CD4-positive, alpha-beta memory T cell (primary cell): ENCODE data around the gene PSAPL1. TPM values are rescaled to one million over a fixed set of nuclear protein-coding genes. Genes with fewer than 3 reads are reported as not detected.

Source experiments
- CTCF ChIA-PET: fragments of 350-600 bp; sonication (Branson Sonifier 250); formaldehyde crosslinking; loops from one replicate; lab custom pipeline; 2021; ENCODE audit warnings: inconsistent platforms; ENCODE audit not compliant: partially characterized antibody; lab: Charles Lee
- POLR2A ChIA-PET: fragments of 350-600 bp; sonication (Branson Sonifier 250); formaldehyde crosslinking; loops from one replicate; lab custom pipeline; 2021; ENCODE audit not compliant: partially characterized antibody; lab: Charles Lee
- DNase-seq, 5 donors: peaks; one replicate each; pipeline versions ENCODE4 v3.0.0 to v3.0.0-alpha.2; 2020 to 2022; ENCODE audit warnings: mixed read lengths in 1 of 5
- H3K27ac ChIP-seq: one replicate; pipeline ENCODE4 v1.7.0; 2013; ENCODE audit warnings: low read depth, low read length
- H3K27me3 ChIP-seq: 2 replicates; pipeline ENCODE4 v1.7.0; 2013; ENCODE audit warnings: mild to moderate bottlenecking, low read length, moderate library complexity; ENCODE audit not compliant: insufficient read depth
- H3K36me3 ChIP-seq: 2 replicates; pipeline ENCODE4 v1.7.0; 2013; ENCODE audit warnings: mild to moderate bottlenecking, low read length, moderate library complexity; ENCODE audit not compliant: insufficient read depth
- H3K4me1 ChIP-seq: 2 replicates; pipeline ENCODE4 v1.7.0; 2013; ENCODE audit warnings: mild to moderate bottlenecking, low read length, moderate library complexity; ENCODE audit not compliant: insufficient read depth
- H3K4me3 ChIP-seq, 2 donors: one replicate each; pipeline ENCODE4 v1.7.0; 2013; ENCODE audit warnings: low read length in 2 of 2, mild to moderate bottlenecking in 1 of 2
- H3K9me3 ChIP-seq, 2 donors: one replicate each; pipeline ENCODE4 v1.7.0; 2013; ENCODE audit warnings: low read length in 2 of 2, control low read depth in 1 of 2; ENCODE audit not compliant: control insufficient read depth in 1 of 2
- H3K27ac Mint-ChIP-seq, 7 donors: one replicate each; pipeline ENCODE4 v1.8.0; 2020 to 2021; ENCODE audit warnings: mixed read lengths in 7 of 7, mild to moderate bottlenecking in 6 of 7, inconsistent platforms in 3 of 7, moderate library complexity in 3 of 7
- H3K27me3 Mint-ChIP-seq, 2 donors: one replicate each; pipeline ENCODE4 v1.8.0; 2020 to 2021; ENCODE audit warnings: mixed read lengths in 2 of 2
- H3K36me3 Mint-ChIP-seq, 2 donors: one replicate each; pipeline ENCODE4 v1.8.0; 2020 to 2021; ENCODE audit warnings: mixed read lengths in 2 of 2, inconsistent platforms in 1 of 2, mild to moderate bottlenecking in 1 of 2
- H3K4me1 Mint-ChIP-seq, 4 donors: one replicate each; pipeline ENCODE4 v1.8.0; 2020 to 2021; ENCODE audit warnings: mixed read lengths in 4 of 4, mild to moderate bottlenecking in 1 of 4
- H3K4me3 Mint-ChIP-seq, 8 donors: one replicate each; pipeline ENCODE4 v1.8.0; 2020 to 2021; ENCODE audit warnings: mixed read lengths in 8 of 8, mild to moderate bottlenecking in 7 of 8, moderate library complexity in 6 of 8, inconsistent platforms in 3 of 8
- H3K9me3 Mint-ChIP-seq, 8 donors: one replicate each; pipeline ENCODE4 v1.8.0; 2020 to 2021; ENCODE audit warnings: mixed read lengths in 8 of 8, mild to moderate bottlenecking in 5 of 8, inconsistent platforms in 3 of 8, moderate library complexity in 1 of 8
- intact Hi-C: fragments of 100-400 bp; cut with micrococcal nuclease; formaldehyde crosslinking; loops from one replicate; pipeline ENCODE4 v1.15.1; 2023
- polyA plus RNA-seq, 2 donors: library from polyadenylated mRNA; unstranded; fragments of 300-500 nt; fragmentation: Illumina TruSeq; gene quantifications; one replicate each; pipeline ENCODE4 v1.2.3, GENCODE V29; 2021
- total RNA-seq, 2 experiments: library from RNA; stranded (reverse); gene quantifications; one replicate each; pipeline ENCODE4 v1.2.3, GENCODE V29; 2021

Gene PSAPL1
- total and polyA plus RNA-seq, 4 experiments from 2014 or later, result not detected

- Mint-ChIP-seq H3K9me3 (peaks cover 0 to 1% (median 0%) of the 10 kb centered on the region in 8 donors), H3K4me3 (no peak overlapping the region), H3K27me3 (peaks cover 2 to 3% of the 10 kb centered on the region in 2 donors), H3K4me1 (no peaks in the 10 kb centered on the region), H3K36me3 (no peaks in the 10 kb centered on the region), H3K27ac (no peak overlapping the region)
- intact Hi-C loops, result no loop called here
- POLR2A ChIA-PET, result no interaction called here
- no peaks in the 10 kb centered on the region for H3K9me3 ChIP-seq
- H3K4me1 ChIP-seq, result no peaks in the 10 kb centered on the region
- no peaks in the 10 kb centered on the region for H3K27me3 ChIP-seq
- no peak overlapping the region for H3K27ac ChIP-seq
- H3K36me3 ChIP-seq, result no peaks in the 10 kb centered on the region
- no peak overlapping the region for H3K4me3 ChIP-seq
- DNase-seq, result no peak
- CTCF ChIA-PET, result no interaction called here
Observed at GRCh38 chr4:7427831-7428260, 6.9 kb downstream of the PSAPL1 start.

- intact Hi-C loops, result no loop called here
- Mint-ChIP-seq H3K4me1 (no peaks in the 10 kb centered on the region), H3K27me3 (peaks cover 2 to 3% of the 10 kb centered on the region in 2 donors), H3K4me3 (no peak overlapping the region), H3K36me3 (no peaks in the 10 kb centered on the region), H3K9me3 (peaks cover 0 to 1% (median 0%) of the 10 kb centered on the region in 8 donors), H3K27ac (no peak overlapping the region)
- Histone ChIP-seq H3K9me3 (no peaks in the 10 kb centered on the region), H3K36me3 (no peaks in the 10 kb centered on the region), H3K27me3 (no peaks in the 10 kb centered on the region), H3K27ac (no peak overlapping the region), H3K4me3 (no peak overlapping the region), H3K4me1 (no peaks in the 10 kb centered on the region)
- DNase-seq, result no peak
- POLR2A ChIA-PET, result no interaction called here
- CTCF ChIA-PET, result no interaction called here
Observed at GRCh38 chr4:7427361-7427760, 7.4 kb downstream of the PSAPL1 start.

DNA sequence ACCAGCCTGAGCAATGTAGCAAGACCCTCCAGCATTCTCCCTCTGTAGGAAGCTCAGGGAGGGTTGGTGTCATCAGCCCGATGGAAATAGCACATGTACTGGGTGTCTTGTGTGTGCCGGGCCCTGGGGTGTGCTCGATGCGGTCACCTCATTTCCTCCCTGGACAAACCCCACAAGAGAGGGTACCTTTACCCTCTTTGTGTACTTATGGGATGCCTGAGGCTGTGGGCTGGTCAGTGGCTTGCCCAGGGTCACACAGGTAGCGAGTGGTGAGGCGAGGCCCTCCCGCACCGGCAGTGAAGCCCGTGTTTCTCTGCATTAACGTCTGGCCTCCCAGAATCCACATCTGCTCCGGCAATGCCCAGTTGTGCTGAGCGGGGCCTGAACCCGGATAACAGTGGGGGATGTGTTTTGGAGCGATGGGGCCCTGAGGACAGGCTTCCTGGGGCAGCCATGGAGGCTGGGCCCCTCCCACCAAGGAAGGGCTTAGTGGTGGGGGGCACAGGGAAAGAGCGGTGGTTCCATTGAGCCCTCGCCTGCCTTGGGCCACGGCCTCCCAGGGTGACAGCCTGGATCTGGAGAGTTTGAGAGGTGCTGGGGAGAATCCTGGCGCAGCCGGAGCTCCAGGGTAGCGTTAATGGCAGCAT is 8.1 kb downstream of the PSAPL1 start:
- Mint-ChIP-seq H3K4me1 (no peaks in the 10 kb centered on the region), H3K36me3 (no peaks in the 10 kb centered on the region), H3K27me3 (peaks cover 2 to 3% of the 10 kb centered on the region in 2 donors), H3K9me3 (peaks cover 0 to 1% (median 0%) of the 10 kb centered on the region in 8 donors), H3K4me3 (no peak overlapping the region), H3K27ac (no peak overlapping the region)
- Histone ChIP-seq H3K4me3 (no peak overlapping the region), H3K36me3 (no peaks in the 10 kb centered on the region), H3K27ac (no peak overlapping the region), H3K9me3 (no peaks in the 10 kb centered on the region), H3K27me3 (no peaks in the 10 kb centered on the region), H3K4me1 (no peaks in the 10 kb centered on the region)
- intact Hi-C loops, result no loop called here
- CTCF ChIA-PET, result no interaction called here
- POLR2A ChIA-PET, result no interaction called here
- DNase-seq, result no peak

- intact Hi-C loops, result no loop called here
- CTCF ChIA-PET, result no interaction called here
- no peak overlapping the region for H3K4me3 ChIP-seq
- no peaks in the 10 kb centered on the region for H3K36me3 ChIP-seq
- H3K9me3 ChIP-seq, result no peaks in the 10 kb centered on the region
- H3K4me1 ChIP-seq, result no peaks in the 10 kb centered on the region
- H3K36me3 Mint-ChIP-seq, result no peaks in the 10 kb centered on the region
- H3K27me3 Mint-ChIP-seq, result peaks cover 2 to 3% of the 10 kb centered on the region in 2 donors
- peaks cover 0 to 1% (median 0%) of the 10 kb centered on the region in 8 donors for H3K9me3 Mint-ChIP-seq
- POLR2A ChIA-PET, result no interaction called here
- H3K27ac ChIP-seq, result no peak overlapping the region
- no peaks in the 10 kb centered on the region for H3K27me3 ChIP-seq
- H3K4me3 Mint-ChIP-seq, result no peak overlapping the region
- no peaks in the 10 kb centered on the region for H3K4me1 Mint-ChIP-seq
- DNase-seq, result no peak
- H3K27ac Mint-ChIP-seq, result no peak overlapping the region
Observed at GRCh38 chr4:7425591-7426468, 8.9 kb downstream of the PSAPL1 start.

GRCh38 chr4:7425124-7425523 is 9.6 kb downstream of the PSAPL1 start:
- Mint-ChIP-seq H3K27me3 (peaks cover 2 to 3% of the 10 kb centered on the region in 2 donors), H3K27ac (no peak overlapping the region), H3K4me3 (no peak overlapping the region), H3K4me1 (no peaks in the 10 kb centered on the region), H3K36me3 (no peaks in the 10 kb centered on the region), H3K9me3 (peaks cover 0 to 1% (median 0%) of the 10 kb centered on the region in 8 donors)
- Histone ChIP-seq H3K27ac (no peak overlapping the region), H3K9me3 (no peaks in the 10 kb centered on the region), H3K4me1 (no peaks in the 10 kb centered on the region), H3K36me3 (no peaks in the 10 kb centered on the region), H3K27me3 (no peaks in the 10 kb centered on the region), H3K4me3 (no peak overlapping the region)
- POLR2A ChIA-PET, result no interaction called here
- intact Hi-C loops, result no loop called here
- DNase-seq, result no peak
- CTCF ChIA-PET, result no interaction called here

GRCh38 chr4:7424553-7425111 is 10.1 kb downstream of the PSAPL1 start:
- Mint-ChIP-seq H3K4me3 (no peak overlapping the region), H3K36me3 (no peaks in the 10 kb centered on the region), H3K27me3 (peaks cover 2 to 3% of the 10 kb centered on the region in 2 donors), H3K9me3 (peaks cover 0 to 1% (median 0%) of the 10 kb centered on the region in 8 donors), H3K4me1 (no peaks in the 10 kb centered on the region), H3K27ac (no peak overlapping the region)
- no peaks in the 10 kb centered on the region for H3K9me3 ChIP-seq
- H3K27ac ChIP-seq, result no peak overlapping the region
- CTCF ChIA-PET, result no interaction called here
- intact Hi-C loops, result no loop called here
- no peaks in the 10 kb centered on the region for H3K36me3 ChIP-seq
- POLR2A ChIA-PET, result no interaction called here
- no peaks in the 10 kb centered on the region for H3K4me1 ChIP-seq
- H3K4me3 ChIP-seq, result no peak overlapping the region
- no peaks in the 10 kb centered on the region for H3K27me3 ChIP-seq
- DNase-seq, result no peak

- H3K4me1 ChIP-seq, result no peaks in the 10 kb centered on the region
- CTCF ChIA-PET, result no interaction called here
- peaks cover 0 to 1% (median 0%) of the 10 kb centered on the region in 8 donors for H3K9me3 Mint-ChIP-seq
- no peak overlapping the region for H3K27ac ChIP-seq
- no peak overlapping the region for H3K27ac Mint-ChIP-seq
- no peaks in the 10 kb centered on the region for H3K27me3 ChIP-seq
- H3K9me3 ChIP-seq, result no peaks in the 10 kb centered on the region
- H3K27me3 Mint-ChIP-seq, result peaks cover 2 to 4% of the 10 kb centered on the region in 2 donors
- POLR2A ChIA-PET, result no interaction called here
- H3K4me3 Mint-ChIP-seq, result no peak overlapping the region
- H3K36me3 ChIP-seq, result no peaks in the 10 kb centered on the region
- intact Hi-C loops, result no loop called here
- H3K4me3 ChIP-seq, result no peak overlapping the region
- DNase-seq, result no peak
- no peaks in the 10 kb centered on the region for H3K4me1 Mint-ChIP-seq
- H3K36me3 Mint-ChIP-seq, result no peaks in the 10 kb centered on the region
Observed at GRCh38 chr4:7423801-7424552, 10.8 kb downstream of the PSAPL1 start.
